Activated CD8-positive, alpha-beta memory T cell treated with anti-CD3 and anti-CD28 coated beads for 4 hours (primary cell): ENCODE results near the gene KIF12.
A peak's percentile ranks its signal among the peaks of the same experiment; 100 is the strongest.
"Not testable (repeated sequence)": the region's sequence is repeated elsewhere in the genome, so short reads cannot be mapped to it uniquely, and the experiment has no call there.

Experiments used
- DNase-seq, 2 donors: peaks; one replicate each; pipeline ENCODE4 v3.0.0-alpha.2; 2020; ENCODE audit warnings: low read depth in 2 of 2

KIF12 gene

DNA sequence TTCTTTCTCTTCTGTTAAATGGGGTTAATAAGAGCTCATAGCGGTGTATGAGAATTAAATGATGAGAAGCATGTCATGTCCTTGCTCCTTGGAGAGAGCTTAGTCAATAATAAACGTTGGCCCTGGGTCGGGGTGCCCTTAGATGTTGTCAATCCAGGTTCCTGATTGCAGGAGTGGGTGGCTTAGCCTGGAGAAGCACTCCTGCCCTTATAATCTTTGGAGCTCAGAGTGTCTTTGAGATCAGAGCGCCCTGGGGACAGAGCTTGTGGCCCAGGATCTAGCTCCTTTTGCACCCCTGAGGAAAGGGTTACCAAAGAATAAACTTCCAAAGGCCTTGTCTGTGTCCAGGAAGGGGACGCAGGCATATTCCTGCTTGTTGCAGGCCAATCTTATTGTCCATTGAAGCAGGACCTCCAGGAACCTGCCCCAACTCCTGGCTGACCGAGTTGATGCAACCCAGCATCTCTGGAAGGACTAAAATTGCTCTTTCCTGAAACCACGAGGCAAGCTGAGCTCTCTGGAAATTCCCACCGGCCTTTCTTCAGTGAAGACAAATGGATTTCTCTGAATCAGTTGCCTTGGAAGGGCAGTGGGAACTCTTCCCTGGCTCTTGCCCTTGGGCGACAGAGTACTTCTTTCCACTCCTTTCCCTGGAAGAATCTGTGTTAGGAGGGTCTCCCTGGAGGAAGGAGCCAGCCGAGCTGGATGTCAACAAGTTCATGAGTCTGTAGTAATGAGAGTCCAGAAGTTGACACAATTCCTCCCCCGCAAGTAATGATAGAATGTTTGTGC, 14.6 kb downstream of the KIF12 start:
- no peak for DNase-seq

DNA sequence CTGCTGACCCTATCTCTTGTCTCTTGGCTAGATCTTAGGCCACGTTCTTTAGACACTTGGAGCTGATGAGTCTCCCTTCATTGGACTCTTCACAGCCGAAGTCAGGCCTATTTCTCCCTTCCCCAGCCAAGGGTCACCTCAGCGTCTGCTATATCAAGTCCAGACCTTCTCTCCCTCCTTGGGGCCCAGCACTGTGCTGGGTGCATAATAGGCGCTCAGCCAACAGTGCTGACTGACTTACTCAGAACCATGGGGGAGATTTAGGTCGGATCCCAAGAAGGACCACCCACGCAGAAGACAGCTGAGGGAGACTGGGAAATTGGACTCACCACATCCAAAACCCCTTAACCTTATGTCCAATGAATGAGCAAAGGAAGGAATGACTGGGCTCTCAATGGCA, 15.4 kb downstream of the KIF12 start:
- no peak for DNase-seq

DNA sequence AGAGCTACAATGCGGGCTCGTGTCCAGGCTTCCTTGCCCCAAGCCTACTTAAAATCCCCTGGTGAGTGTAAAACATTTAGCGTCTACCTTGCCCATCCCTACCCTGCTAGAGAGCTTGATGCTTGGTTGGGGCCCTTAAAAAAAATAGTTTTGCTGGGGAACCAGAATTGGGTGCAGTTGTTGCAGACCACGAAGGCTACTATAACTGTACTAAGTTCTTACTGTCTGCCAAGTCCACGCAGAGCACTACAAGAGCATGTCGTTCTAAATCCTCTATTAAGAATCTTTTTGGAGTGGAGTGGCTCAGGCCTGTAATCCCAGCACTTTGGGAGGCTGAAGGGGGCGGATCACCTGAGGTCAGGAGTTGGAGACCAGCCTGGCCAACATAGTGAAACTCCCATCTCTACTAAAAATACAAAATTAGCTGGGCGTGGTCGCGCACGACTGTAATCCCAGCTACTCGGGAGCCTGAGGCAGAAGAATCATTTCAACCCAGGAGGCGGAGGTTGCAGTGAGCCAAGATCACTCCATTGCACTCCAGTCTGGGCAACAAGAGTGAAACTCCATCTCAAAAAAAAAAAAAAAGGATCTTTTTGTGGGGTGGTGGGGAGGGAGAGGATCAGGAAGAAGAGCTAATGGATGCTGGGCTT, 16.2 kb downstream of the KIF12 start:
- DNase-seq, result not testable (repeated sequence)

DNA sequence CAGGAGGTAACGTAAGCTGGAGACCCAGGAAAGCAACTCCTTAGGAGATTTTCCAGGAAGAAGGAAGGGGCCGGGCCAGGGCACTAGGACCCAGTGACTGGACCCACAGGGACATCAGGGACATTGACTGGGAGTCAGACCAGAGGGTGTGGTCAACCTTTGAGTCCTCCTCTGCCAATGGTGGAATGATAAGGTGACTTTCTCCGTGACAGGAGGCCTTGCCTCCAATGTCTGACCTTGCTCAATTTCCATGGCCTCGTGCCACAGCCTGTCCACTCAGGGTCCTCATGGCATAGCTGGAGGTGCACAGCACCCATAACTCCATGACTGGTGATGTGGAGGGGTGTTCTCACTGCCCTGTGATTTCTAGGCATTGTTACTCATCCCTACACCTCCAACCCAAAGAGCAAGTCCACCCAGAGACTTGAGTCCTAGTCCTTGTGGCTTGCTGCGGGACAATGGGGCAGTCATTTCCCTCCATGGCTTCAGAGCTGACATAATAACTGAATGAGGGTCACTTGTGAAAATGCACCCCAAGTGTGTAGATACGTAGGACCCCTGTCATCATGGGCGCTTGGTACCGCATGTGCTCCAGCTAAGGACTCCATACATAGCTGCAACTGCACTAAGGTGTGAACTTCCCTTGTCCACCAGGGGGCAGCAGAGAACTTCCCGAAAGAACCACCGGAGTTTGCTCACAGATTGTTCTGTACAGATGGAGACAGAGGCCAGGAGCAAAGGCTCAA, 16.9 kb downstream of the KIF12 start:
- DNase-seq, result peak; percentile 62 to 63

DNA sequence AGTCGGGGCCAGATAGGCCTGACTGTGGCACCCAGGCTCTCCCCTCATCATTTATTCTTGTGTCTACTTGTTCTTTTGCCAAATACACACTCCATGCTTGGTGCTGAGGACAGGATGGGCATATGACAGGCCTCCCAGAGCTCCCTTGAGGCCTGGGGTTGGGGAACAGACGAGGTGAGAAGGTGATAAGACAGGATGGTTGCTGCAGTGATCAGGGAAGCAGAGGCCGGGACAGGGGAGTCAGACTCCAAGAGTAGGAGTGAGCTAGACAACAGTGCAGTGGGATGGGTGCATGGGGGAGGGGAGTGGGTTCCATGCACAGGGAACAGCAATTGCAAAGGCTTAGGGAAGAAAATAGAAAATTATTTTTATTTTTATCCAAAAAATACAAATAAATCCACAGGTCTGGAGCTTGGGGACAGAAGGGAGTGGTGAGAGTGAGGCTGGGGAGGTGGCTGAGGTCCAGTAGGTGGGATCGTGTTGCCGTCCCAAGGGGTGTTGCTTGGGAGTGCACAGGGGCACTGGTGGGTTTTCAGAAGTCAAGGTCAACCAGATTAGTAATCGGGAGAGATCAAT, 17.6 kb downstream of the KIF12 start:
- DNase-seq, result no peak

DNA sequence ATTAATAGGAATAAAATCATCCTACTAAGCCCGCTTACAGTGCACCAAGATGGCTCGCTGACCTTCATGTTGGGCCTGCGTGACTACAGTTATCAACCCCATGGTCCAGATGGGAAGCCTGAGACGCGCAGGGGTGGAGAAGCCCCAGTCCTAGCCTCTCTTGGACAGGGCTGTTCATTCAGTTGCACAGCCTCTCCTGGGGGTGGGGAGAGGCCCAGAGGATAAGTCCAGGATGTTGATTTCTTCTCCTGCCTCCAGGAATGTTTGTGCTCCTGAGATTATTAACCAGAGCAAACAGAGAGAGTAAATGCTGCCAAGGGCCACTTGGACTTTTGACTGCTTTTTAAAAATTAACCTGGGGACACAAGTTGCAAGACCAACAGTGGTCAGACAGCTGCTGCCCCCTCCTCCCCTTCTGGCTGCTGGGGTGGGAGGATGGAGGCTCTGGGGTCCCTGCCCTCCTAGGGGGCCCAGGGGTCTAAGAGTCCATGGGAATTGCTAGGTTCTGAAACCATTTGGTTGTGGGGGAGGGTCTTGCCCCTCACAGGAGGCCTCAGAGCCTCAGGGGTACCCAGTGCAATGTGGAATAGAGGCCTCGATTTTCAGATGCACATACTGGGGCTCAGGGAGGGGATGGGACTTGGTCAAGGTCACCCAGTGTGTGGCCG, 18.2 kb downstream of the KIF12 start:
- no peak for DNase-seq

DNA sequence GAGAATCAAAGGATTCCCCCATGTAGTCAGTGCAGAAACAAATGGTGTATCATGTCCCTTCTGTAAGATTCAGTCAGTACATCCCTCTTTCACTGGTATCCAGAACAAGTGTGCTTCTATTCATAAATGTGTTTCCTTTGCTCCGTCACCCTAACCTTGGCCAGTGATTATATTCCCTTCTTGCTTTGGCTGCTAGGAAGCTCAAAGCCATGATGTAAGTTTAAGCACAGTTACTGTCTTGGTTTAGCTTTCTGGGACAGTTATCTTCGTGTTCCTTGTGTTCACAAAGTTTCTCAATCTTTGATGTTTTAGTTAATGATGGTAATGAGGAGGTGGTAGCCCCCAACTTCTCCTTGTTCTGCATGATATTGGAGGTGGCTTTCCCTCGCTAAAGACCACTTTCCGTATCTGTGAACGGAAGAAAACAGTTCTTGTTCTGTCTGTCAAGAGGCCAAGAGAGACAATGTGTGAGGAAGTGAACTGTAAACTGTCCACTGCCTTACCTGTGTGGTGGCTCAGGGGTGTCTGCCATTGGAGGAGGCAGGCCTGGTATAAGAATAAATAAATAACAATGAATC, 18.8 kb downstream of the KIF12 start:
- DNase-seq, result no peak

DNA sequence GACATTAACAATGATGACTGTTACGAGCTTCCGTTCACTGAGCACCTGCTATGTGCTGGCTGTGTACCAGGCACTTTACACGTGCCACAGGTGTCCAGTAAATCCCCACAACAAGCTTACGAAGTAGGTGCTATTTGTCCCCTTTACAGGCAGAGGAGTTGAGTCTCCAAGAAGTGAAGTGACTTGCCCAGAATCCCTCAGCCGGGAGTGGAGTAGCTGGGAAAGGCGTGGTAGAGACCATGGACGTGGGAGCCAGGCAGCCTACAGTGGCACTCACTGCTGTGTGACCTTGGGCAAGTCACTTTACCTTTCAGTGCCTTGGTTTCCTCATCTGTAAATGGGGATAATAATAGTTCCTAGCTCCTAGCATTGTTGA, 20.3 kb downstream of the KIF12 start:
- DNase-seq, result no peak

DNA sequence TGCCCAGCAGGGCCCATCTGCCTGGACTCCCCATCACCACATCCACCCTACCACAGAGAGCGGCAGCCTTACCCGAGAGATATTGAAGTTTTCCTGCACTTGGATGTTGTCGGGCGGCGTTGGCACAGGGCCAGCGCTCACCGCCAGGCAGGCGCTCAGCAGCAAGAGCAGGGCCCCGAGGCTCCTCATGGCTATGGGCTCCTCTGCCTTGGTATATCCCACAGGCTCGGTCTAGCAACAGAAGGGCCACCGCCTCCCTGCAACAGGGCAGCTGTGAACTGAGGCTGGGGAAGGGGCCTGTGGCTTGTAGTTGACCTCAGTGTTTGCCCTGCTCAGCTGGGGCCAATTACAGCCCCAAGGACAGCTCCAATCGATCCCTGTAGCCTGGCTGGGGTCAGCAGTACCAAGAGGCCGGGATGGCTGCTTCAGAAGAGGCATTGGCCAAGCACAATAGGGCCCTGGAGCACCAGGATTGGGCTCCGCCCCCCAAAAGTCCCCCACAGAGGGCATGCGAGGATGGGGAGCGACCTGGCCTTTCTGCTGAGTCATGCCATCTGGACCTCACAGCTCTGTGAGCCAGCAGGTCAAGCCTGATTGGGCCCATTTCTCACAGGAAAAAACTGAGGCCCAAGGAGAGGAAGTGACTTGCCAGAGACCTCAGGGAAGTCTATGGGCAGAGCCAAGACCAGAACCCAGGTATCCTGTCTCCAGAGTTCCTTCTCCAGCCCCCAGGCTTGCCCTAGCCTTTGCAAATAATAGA, 20.9 kb downstream of the KIF12 start, which contains the start of gene AMBP:
AMBP (minus strand) TSS at position 280 of the 760 bp plus-strand sequence; CDS start at position 189, 91 bp downstream.
- no peak for DNase-seq

DNA sequence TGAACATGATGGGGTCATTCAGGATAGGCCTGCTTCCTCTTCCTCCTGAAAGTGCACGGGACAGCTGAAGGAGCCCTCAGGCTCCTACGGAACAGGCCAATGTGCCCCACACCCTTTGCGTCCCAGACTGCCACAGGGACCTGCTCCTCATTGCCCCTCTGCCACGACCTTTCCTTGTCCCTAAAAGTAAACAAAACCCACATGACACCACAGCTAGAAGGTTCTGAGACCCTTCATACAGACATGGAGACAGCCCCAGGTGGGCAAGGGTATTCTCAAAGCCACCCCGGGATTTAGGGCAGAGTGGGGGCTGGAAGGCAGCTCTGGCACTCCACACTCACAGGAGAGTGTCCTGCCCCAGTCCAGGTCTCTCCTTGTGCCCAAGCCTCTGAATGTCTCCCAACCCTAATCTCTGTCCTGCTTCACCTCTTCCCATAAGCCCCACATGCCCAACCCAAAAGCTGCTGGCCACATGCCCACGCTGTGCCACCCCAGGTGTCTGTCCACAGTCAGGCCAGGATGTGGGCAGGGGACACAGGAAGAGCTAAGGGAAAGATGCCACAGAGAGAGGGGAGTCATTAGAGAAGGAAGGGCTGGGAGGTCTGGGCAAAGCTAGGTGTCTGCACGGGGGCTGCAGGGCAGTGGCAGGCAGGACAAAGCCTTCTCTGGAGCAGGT, 21.8 kb downstream of the KIF12 start:
- DNase-seq, result no peak

DNA sequence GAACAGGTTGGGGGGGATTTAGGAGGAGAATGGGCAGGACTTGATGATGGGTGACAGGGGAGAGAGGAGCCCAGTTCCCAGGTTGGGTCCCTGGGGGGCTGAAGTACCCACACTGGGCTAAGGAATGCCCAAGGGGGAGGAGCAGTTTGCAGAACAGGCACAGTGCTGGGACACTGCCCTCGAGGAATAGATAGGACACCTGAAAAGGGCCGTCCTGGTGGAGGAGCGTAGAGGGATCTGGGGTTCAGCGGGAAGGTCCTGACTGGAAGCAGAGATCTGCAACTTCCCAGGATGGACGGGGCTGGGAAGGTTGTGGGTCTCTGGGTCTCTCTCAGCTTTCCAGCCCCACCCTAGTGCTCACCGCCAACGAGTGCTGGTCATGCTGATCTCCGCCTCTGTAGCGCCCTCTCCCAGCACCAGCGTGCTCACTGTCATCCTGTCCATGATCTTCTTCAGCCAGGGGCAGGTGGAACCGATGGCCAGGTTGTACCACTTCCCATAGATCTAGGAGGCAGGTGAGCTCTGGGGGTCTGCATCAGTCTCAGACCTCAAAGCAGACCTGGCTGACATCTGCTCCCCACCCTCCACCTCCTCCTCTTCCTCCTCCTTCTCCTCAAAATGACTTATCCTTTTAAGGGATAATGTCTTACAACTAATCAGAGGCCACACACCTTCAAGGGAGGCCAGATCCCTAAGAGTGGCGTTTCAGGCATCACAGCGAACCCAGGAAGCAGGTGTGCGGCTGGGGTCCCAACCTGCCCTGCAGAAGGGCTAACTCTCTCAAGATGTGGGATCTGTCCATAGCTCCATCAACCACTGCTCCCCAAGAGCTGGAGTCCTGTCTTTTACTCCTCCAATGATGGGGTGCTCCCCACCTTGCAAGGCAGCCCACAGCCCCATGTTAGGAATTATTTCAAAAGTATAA, 22.6 kb downstream of the KIF12 start:
- DNase-seq, result no peak

DNA sequence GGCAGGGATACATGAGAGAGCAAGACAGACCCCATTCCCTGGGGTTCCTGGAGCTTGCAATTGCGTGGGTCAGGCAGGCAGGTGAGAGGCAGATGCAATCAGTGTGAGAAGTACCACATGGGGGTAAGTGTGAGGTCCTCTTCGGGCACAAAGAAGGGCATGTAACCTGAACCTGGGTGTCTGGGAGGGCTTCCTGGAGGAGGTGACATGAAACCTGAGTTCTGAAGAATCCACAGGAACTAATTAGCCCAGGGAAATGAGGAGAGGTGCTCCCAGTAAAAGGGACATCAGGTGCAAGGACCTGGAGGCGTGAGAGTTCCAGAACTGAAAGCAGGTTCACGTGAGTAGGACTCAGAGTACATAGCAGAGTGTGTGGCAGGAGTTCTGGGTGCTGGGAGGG, 23.5 kb downstream of the KIF12 start:
- no peak for DNase-seq

DNA sequence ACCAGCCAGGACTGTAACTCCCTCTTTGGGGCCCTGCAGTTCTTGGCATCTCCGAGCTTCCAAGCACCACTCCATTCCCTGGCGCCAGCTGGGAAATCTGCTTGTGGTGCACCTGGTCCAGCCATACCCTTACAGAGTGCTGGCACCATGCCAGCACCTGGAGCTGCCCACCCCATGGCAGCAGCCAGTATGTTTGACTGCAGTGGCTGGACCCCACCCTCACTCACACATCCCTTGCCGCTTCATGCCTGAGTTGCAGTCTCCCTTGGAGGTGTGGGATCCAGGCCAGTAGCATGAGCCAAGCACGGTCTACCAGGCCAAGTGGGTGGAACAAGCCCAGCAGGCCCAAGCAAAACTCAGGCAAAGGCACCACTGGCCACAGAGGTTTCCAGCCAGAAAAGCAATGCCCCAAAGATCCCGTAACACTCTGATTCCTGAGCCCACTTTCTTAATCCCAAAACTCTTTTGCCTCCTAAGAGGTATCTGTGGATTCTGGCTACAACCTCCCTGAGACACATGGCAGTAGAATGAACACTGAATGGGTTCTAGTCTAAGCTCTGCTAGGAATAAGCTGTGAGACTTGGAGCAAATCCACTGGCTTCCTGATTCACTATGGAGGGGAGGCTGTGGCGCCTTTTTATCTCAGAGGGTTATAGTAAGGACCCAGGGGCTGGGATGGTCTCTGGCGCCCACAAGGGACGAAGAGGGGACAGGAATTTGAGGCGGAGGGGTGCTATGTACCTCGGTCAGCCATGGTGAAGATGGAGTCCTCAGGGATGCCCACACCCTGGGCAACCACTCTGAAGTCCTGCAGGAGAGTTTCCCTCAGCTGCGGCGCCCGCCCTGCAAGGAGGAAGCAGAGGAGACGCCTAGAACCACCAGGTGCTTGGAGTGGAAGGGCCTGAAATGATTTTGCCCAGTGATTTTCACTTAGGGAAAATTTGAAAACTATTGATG, 26.6 kb downstream of the KIF12 start:
- no peak for DNase-seq

DNA sequence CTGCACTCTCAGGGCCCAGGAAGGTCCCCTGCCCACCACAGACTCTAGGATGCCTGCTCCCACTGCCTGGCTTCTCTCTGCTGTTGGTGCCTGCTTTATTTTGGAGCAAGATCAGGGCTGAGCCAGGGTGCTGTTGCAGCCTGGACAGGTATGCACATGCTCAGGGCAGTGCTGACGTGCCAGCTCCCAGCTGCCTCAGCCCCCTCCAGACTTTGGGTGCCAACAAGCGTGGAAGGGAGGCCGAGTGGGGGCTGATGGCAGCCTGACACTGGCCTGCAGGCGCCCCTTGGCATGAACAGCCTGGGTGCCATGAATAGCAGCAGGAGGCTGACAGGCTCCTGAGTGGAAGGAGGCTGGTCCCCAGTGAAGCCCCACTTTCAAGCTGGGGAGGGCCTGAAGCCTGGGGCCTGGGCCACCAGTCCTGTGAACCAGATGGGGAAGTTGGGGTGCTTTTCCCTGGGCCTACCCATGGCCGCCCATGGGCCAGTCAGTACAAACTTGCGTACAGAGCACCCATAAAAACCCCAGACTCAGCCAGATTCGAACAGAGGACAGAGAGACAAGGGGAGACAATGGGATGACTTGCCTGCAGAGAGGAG, 27.8 kb downstream of the KIF12 start:
- no peak for DNase-seq

DNA sequence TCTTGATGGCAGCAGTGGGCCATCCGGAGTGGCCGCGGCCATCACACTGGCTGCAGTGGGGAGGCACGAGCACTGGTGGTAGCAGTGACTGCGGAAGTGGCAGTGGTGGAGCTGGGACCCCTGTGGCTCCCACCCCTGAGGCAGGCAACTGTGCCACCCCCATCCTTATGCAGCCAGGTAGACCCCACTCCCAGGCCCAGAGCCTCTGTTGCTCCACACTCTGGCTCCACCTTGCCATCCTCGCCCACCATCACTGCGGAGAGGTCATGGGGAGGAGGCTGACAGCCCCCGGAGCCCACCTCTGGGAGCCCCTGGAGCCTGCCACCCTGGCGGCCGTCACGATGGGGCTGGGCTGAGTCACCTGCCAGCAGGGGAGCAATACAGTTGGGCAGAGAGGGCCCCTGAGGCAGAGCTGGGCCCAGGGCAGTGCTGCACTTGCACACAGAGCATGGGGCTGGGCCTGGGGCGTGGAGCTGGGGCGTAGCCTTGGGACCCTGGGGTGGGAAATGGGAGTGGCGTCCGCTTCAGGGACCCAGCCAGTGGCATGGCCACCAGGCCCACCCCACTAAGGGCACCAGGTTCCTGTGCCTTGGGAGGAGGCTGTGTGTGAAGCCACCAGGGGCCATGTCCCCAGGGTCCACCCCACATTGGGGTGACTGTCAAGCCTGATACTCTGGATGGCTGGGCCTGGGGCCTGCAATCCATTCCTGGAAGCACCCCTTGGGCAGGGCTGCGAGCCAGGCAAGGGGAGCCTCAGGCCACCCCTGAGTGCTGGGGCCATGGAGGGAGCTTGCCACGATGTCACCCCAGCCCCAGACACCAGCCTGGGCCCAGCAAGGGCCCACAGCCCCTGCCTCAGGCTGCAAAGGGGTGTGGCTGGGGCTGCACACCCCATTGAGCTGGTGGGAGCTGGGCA, 28.6 kb downstream of the KIF12 start:
- no peak for DNase-seq

DNA sequence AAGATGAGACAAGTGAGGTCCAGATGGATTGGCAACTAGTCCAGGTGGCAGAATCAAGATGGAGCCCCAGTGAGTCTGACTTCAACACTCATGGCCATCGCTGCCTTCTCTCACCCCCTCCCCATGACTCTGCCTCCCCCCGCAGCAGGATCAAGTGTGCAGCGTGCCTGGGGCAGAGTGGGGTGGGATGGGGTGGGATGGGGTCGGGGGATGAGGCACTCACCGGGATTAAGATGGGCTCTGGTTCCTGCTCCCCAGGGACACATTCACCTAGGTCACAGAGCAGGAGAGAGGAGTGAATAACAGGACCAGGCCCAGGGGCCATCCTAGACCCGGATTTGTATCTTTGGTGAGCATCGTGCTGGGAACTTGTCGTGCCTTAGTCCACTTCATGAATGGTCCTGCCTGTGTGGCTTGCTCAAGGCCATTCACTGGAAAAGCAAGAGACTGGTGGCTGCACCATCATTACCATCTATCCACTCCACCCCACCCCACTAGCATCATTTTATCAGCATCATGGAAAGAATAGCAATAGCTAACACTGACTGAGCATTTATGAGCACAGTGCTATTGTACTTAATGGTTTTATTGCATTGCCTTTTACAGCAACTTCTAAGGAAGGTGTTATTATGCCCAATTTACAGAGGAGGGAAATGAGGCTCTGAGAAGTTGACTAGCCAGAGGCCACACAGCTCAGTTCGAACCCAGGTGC, 29.5 kb downstream of the KIF12 start:
- no peak for DNase-seq
